Heart left ventricle (tissue), 16 donors: Measurements from ENCODE around the gene GORAB. TPM values are rescaled to one million over a fixed set of nuclear protein-coding genes. Genes with fewer than 3 reads are reported as not detected.

Experiments
- ATAC-seq, 4 donors: fragments of 200-7000 bp; cut with Tn5 transposase; one replicate each; pipeline ENCODE4 v1.9.1; 2020 to 2022; ENCODE audit warnings: moderate library complexity in 4 of 4, mild to moderate bottlenecking in 3 of 4, moderate number of reproducible peaks in 1 of 4
- DNase-seq, 5 donors: peaks; one replicate each; pipeline ENCODE4 v3.0.0-alpha.2; 2020
- H3K27ac ChIP-seq, 12 donors: fragments of 200-600 bp; sonication (generic) in 4 of 12; one replicate each; pipeline versions ENCODE4 v1.5.0 to v1.8.0; 2016 to 2022; ENCODE audit warnings: mild to moderate bottlenecking in 2 of 12
- H3K27me3 ChIP-seq, 9 donors: fragments of 200-600 bp; sonication (generic) in 2 of 9; one replicate each; pipeline versions ENCODE4 v1.5.1 to v1.8.0; 2016 to 2022; ENCODE audit warnings: mild to moderate bottlenecking in 3 of 9
- H3K36me3 ChIP-seq, 9 donors: fragments of 200-600 bp; sonication (generic) in 2 of 9; one replicate each; pipeline versions ENCODE4 v1.5.0 to v1.8.0; 2018 to 2022; ENCODE audit warnings: mild to moderate bottlenecking in 2 of 9
- H3K4me1 ChIP-seq, 12 donors: fragments of 200-600 bp; sonication (generic) in 4 of 12; one replicate each; pipeline versions ENCODE4 v1.5.0 to v1.8.0; 2016 to 2022; ENCODE audit warnings: mild to moderate bottlenecking in 3 of 12
- H3K4me3 ChIP-seq, 12 donors: fragments of 200-600 bp; sonication (generic) in 4 of 12; one replicate each; pipeline versions ENCODE4 v1.5.0 to v1.8.0; 2017 to 2022; ENCODE audit warnings: mild to moderate bottlenecking in 9 of 12, moderate library complexity in 4 of 12
- H3K9me3 ChIP-seq, 12 donors: fragments of 200-600 bp; sonication (generic) in 4 of 12; one replicate each; pipeline versions ENCODE4 v1.5.0 to v1.8.0; 2016 to 2022; ENCODE audit warnings: mild to moderate bottlenecking in 1 of 12
- POLR2A ChIP-seq, 2 donors: fragments of 450-650 bp; IDR thresholded peaks; one replicate each; pipeline ENCODE4 v1.6.1; 2017; ENCODE audit warnings: antibody characterized with exemption in 2 of 2, mild to moderate bottlenecking in 2 of 2, moderate library complexity in 2 of 2
- WGBS, 4 donors: extraction: QIAGEN DNeasy Blood & Tissue Kit in 2 of 4; methylation state at CpG; one replicate each; pipeline versions ENCODE4 v1.1.5 to v1.1.7; 2013 to 2018; 5-methylcytosine and 5-hydroxymethylcytosine counted together
- intact Hi-C, 10 donors: fragments of 100-400 bp; cut with DNase I; formaldehyde crosslinking; loops; one replicate each; pipeline versions ENCODE4 v1.11.1 to v1.14.2; 2022
- long read RNA-seq, 3 donors: library from polyadenylated mRNA; unstranded; transcript quantifications; one replicate each; pipeline ENCODE4 v2.0.0, GENCODE V29; 2020 to 2021
- polyA plus RNA-seq, 2 donors: library from polyadenylated mRNA; stranded (reverse); fragments of 200-250 nt; gene quantifications; one replicate each; pipeline ENCODE4 v1.2.3, GENCODE V29; 2013
- total RNA-seq, 9 donors: library from RNA; depleted of rRNA in 2 of 9; stranded (reverse); fragments of >200 nt in 2 of 9; fragmentation: NEBNext Ultra II Directional in 3 of 9; extraction: Animal tissue kit (Norgen Biotek cat#: 25700) in 3 of 9; gene quantifications; one replicate each; pipeline versions ENCODE4 v1.1.0 to v1.2.4, GENCODE V29; 2016 to 2023
- TF ChIP-seq, protein P1 (sequence below), 12 donors: fragments of 200-600 bp; sonication (generic) in 4 of 12; IDR thresholded peaks; one replicate each; pipeline versions ENCODE4 v1.5.0 to v1.8.0; 2018 to 2022; ENCODE audit warnings: antibody characterized with exemption in 12 of 12, mild to moderate bottlenecking in 5 of 12
- donor health status: ischemic (EF 13 %, LVEDD 7.1; RV severe dilation, severe dysfunction).
- donor health status: healthy with polysubstance abuse.
- donor health status: DM: no; HTN: yes; CAD: no.
- donor health status: DM: no; HTN: no; CAD: no.
- donor health status: ischemic (EF 25% LVEDD 6.9; RV normal size, moderate dysfunction).
- donor health status: ischemic (EF 25% LVEDD 5.7; RV mildly dilated, moderate dysfunction).
- donor health status: healthy.
- donor health status: DM: yes; HTN: yes; CAD: no.
- donor health status: ischemic (EF 35%, LVEDD 5.7; RV mildly dilated, moderate dysfunction).
- donor health status: nonischemic (EF 11% LVEDD 7.7; RV severe dilation, severe dysfunction).
- donor health status: DM: yes; HTN: yes; CAD: no.
- donor health status: PGD.
- donor health status: ischemic (EF 29% LVEDD 5.4; RV normal size, mild dysfunction).
- donor health status: nonischemic (EF 23%, LVEDD 6.1; RV moderate dilation, normal function).

Gene GORAB, protein sequence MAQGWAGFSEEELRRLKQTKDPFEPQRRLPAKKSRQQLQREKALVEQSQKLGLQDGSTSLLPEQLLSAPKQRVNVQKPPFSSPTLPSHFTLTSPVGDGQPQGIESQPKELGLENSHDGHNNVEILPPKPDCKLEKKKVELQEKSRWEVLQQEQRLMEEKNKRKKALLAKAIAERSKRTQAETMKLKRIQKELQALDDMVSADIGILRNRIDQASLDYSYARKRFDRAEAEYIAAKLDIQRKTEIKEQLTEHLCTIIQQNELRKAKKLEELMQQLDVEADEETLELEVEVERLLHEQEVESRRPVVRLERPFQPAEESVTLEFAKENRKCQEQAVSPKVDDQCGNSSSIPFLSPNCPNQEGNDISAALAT
- 10 to 100 TPM in 2 of 9 donors, 1 to 10 TPM in 7; 4.7 to 15.5 (median 7.6) TPM for total RNA-seq
- polyA plus RNA-seq: 1 to 10 TPM; 5.0 to 7.3 TPM
- long read RNA-seq, donor 1, transcript GORAB-202 (5 exons, 2,189 nt): major isoform, 5 of 7 reads
- long read RNA-seq, donor 1, partial matches to known transcripts: 0 of 7 reads
- long read RNA-seq, donor 1, other reads (novel, unspliced or antisense): 2 of 7 reads
- long read RNA-seq, donor 2, transcript GORAB-202 (5 exons, 2,189 nt): major isoform, 22 of 38 reads
- long read RNA-seq, donor 2, partial matches to known transcripts: 4 of 38 reads
- long read RNA-seq, donor 2, other reads (novel, unspliced or antisense): 11 of 38 reads
- long read RNA-seq, donor 3, transcript GORAB-202 (5 exons, 2,189 nt): major isoform, 12 of 17 reads
- long read RNA-seq, donor 3, partial matches to known transcripts: 2 of 17 reads
- long read RNA-seq, donor 3, other reads (novel, unspliced or antisense): 3 of 17 reads

DNA sequence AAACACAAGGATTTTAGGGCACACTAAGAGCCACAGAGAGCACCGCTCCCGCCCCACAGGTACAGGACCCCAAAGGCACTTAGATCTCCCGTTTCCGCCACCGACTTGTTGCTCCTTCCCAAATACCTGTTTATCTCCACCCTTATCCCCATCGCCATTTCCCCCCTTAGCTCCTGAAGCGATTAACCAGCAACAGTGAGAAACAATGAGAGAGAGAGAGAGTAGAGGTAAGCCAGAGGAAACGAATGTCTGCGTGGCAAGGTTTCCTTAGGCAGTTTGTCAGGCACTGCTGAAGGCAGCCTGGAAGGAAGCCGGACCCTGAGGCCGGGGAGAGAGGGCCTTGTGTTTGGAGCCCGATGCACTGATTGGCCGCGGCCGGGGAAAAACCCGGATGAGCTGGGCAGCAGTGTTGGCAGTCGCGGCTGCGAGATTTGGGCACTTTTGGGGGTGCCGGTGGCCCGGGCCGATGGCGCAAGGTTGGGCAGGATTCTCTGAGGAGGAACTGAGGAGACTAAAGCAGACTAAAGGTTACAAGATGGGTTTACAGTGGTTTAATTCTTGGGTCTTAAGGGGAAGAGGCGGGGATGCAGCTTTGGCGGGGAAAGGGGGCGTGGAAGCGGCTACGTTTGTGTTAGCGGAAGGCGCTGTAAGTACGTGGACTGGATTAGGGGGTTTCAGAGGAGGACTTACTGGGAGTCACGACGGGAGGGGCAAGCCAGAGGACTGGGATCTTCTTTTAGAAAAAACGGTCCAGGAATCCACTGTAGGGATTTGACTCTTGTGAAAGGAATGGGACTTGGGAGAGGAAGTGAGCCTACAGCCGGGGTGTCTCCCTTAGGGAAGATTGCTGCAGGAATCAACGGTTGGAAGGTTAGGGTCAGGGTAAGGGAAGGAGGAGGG is at the start of gene GORAB:
Gene GORAB (plus strand): TSS at position 409 of the 900 bp plus-strand sequence. CDS start 58 bp downstream, at position 467.
- peaks cover 0 to 28% (median 17%) of the 10 kb centered on the region in 12 donors for H3K4me1 ChIP-seq
- no peaks in the 10 kb centered on the region for H3K9me3 ChIP-seq
- TF ChIP-seq, protein P1, sequence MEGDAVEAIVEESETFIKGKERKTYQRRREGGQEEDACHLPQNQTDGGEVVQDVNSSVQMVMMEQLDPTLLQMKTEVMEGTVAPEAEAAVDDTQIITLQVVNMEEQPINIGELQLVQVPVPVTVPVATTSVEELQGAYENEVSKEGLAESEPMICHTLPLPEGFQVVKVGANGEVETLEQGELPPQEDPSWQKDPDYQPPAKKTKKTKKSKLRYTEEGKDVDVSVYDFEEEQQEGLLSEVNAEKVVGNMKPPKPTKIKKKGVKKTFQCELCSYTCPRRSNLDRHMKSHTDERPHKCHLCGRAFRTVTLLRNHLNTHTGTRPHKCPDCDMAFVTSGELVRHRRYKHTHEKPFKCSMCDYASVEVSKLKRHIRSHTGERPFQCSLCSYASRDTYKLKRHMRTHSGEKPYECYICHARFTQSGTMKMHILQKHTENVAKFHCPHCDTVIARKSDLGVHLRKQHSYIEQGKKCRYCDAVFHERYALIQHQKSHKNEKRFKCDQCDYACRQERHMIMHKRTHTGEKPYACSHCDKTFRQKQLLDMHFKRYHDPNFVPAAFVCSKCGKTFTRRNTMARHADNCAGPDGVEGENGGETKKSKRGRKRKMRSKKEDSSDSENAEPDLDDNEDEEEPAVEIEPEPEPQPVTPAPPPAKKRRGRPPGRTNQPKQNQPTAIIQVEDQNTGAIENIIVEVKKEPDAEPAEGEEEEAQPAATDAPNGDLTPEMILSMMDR (IDR thresholded peaks at IDR 0.05): no peak
- peak; percentile 37 to 80 for TF ChIP-seq POLR2A (IDR thresholded peaks at IDR 0.05)
- H3K36me3 ChIP-seq: peaks cover 0 to 4% (median 0%) of the 10 kb centered on the region in 9 donors
- H3K4me3 ChIP-seq: peak within 1 kb of the TSS; percentile 36 to 82 (median 72)
- intact Hi-C loops: loop anchor here in 9 of 10 donors (2.0 to 10.0 kb wide), 16 partner anchors 37 to 597 kb away; partner anchors contain the start of genes PRRX1 (in 6 of the 9), NTMT2 (in 4 of the 9) and KIFAP3 (in 2 of the 9)
- H3K27ac ChIP-seq: peak within 1 kb of the TSS; percentile 89 to 96 (median 92)
- 0 to 1% (median 0%) methylated on average over 36 of the region's 36 CpGs for WGBS, 4 donors
- DNase-seq (peak; percentile 92 to 95 (median 93)), ATAC-seq (peak; percentile 99)
- H3K27me3 ChIP-seq: no peaks in the 10 kb centered on the region

DNA sequence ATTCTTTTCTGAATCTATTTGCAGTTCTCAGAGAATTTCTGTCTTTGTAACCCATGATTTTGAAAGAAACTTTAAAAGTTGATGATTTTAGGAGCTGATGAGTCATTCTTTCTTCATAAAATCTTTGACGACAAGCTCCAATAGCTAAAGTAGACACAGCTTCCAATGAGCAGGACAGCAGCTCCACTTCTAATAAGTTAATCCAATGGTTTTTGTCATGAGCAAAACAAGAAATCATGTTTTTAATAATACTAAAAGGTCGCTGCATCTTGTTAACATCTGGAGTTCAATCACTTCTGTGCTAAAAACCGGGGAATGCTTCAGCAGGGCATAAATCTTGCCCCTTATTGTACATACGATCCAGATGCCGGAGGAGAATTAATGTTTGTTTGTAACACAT is 48.9 kb upstream of the GORAB start:
- WGBS, 4 donors: 76 to 89% (median 84%) methylated on average over 5 of the region's 5 CpGs
- DNase-seq (no peak), ATAC-seq (no peak)
- Histone ChIP-seq H3K27me3 (no peaks in the 10 kb centered on the region), H3K36me3 (no peaks in the 10 kb centered on the region), H3K27ac (no peak overlapping the region), H3K9me3 (peaks cover 0 to 6% (median 0%) of the 10 kb centered on the region in 12 donors), H3K4me3 (no peak overlapping the region), H3K4me1 (peaks cover 0 to 8% (median 0%) of the 10 kb centered on the region in 12 donors)
- intact Hi-C loops: no loop called here
- TF ChIP-seq, protein P1 (IDR thresholded peaks at IDR 0.05): no peak
- no peak for TF ChIP-seq POLR2A (IDR thresholded peaks at IDR 0.05)

DNA sequence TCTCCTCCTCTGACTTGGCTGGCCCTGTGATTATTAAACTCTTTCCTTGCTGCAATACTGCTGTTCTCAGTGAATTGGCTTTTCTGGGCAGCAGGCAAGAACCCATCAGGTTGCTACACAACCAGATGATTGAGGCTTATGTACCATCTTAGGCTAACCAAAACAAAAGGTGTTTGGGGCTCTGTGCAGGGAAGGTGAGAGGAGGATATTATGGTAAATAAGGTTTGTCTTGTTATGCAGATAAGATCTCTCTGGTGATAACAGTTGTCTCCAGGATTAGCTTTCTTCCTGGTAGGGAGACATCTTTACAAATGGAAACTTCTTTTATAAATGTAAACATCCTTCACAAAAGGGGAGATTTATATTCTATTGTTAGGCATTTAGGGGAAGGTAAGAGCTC is 44.5 kb upstream of the GORAB start:
- ATAC-seq: no peak
- Histone ChIP-seq H3K27me3 (no peaks in the 10 kb centered on the region), H3K27ac (no peak overlapping the region), H3K36me3 (no peaks in the 10 kb centered on the region), H3K4me1 (peaks cover 0 to 8% (median 0%) of the 10 kb centered on the region in 12 donors), H3K9me3 (peaks cover 0 to 6% (median 0%) of the 10 kb centered on the region in 12 donors), H3K4me3 (no peak overlapping the region)
- TF ChIP-seq, protein P1 (IDR thresholded peaks at IDR 0.05): no peak
- no peak for TF ChIP-seq POLR2A (IDR thresholded peaks at IDR 0.05)
- DNase-seq: no peak
- intact Hi-C loops: no loop called here
